NOMO-1 treated with DMSO at 0.1 percent for 48 hours (cell line): ENCODE data around the gene ITGA11.
A peak's percentile ranks its signal among the peaks of the same experiment; 100 is the strongest.

Source experiments
- DNase-seq: peaks from one replicate; lab custom pipeline; 2025; ENCODE audit not compliant: unreplicated experiment; lab: John Stamatoyannopoulos, UW

The ITGA11 gene

GRCh38 chr15:68431792-68432401 is at the start of gene ITGA11:
Gene ITGA11, minus strand, starts transcription at chr15:68432163. Its CDS starts 97 bp downstream, at chr15:68432066.
- peak; percentile 59 for DNase-seq

GRCh38 chr15:68481321-68481720 is 49.4 kb upstream of the ITGA11 start:
- DNase-seq: no peak

GRCh38 chr15:68480296-68480695 is 48.3 kb upstream of the ITGA11 start:
- no peak for DNase-seq

- DNase-seq: no peak
These were observed 47.9 kb upstream of the ITGA11 start for GRCh38 chr15:68479870-68480269.

GRCh38 chr15:68479406-68479805 is 47.4 kb upstream of the ITGA11 start:
- no peak for DNase-seq

GRCh38 chr15:68478853-68479252 is 46.9 kb upstream of the ITGA11 start:
- no peak for DNase-seq

- no peak for DNase-seq
These were observed 43.5 kb upstream of the ITGA11 start for GRCh38 chr15:68475449-68475848.

GRCh38 chr15:68471541-68471940 is 39.6 kb upstream of the ITGA11 start:
- no peak for DNase-seq

GRCh38 chr15:68470976-68471375 is 39.0 kb upstream of the ITGA11 start:
- no peak for DNase-seq

GRCh38 chr15:68470049-68470742 is 38.2 kb upstream of the ITGA11 start:
- DNase-seq: no peak

GRCh38 chr15:68469162-68470048 is 37.4 kb upstream of the ITGA11 start:
- DNase-seq: no peak

- no peak for DNase-seq
These were observed 34.9 kb upstream of the ITGA11 start for GRCh38 chr15:68466876-68467275.

GRCh38 chr15:68465861-68466560 is 34.0 kb upstream of the ITGA11 start:
- no peak for DNase-seq

- no peak for DNase-seq
These were observed 32.6 kb upstream of the ITGA11 start for GRCh38 chr15:68464448-68465090.

- no peak for DNase-seq
These were observed 32.0 kb upstream of the ITGA11 start for GRCh38 chr15:68463996-68464395.

GRCh38 chr15:68463444-68463843 is 31.5 kb upstream of the ITGA11 start:
- no peak for DNase-seq

- no peak for DNase-seq
These were observed 28.2 kb upstream of the ITGA11 start for GRCh38 chr15:68460166-68460565.

GRCh38 chr15:68450192-68450591 is 18.2 kb upstream of the ITGA11 start:
- no peak for DNase-seq

GRCh38 chr15:68449389-68449788 is 17.4 kb upstream of the ITGA11 start:
- DNase-seq: no peak

GRCh38 chr15:68447976-68448755 is 16.2 kb upstream of the ITGA11 start:
- no peak for DNase-seq
